Measurements from ENCODE around the gene DDR2.
"Not testable (repeated sequence)": the region's sequence is repeated elsewhere in the genome, so short reads cannot be mapped to it uniquely, and the experiment has no call there.

The DDR2 gene

GRCh38 chr1:162755306-162755705 lies 123.0 kb downstream of the DDR2 start:
- in situ Hi-C loops (cut with HindIII; ENCODE audit: low sequenced_read_pairs), result no loop called here

GRCh38 chr1:162756523-162756922 lies 124.3 kb downstream of the DDR2 start:
- in situ Hi-C loops (cut with HindIII; ENCODE audit: low sequenced_read_pairs), result no loop called here

GRCh38 chr1:162757476-162757875 lies 125.2 kb downstream of the DDR2 start:
- in situ Hi-C loops (cut with HindIII; ENCODE audit: low sequenced_read_pairs), result no loop called here

GRCh38 chr1:162765788-162766187 lies 133.5 kb downstream of the DDR2 start:
- in situ Hi-C loops (cut with HindIII; ENCODE audit: low sequenced_read_pairs), result no loop called here

GRCh38 chr1:162772571-162773154 lies 140.4 kb downstream of the DDR2 start:
- in situ Hi-C loops (cut with HindIII; ENCODE audit: low sequenced_read_pairs), result no loop called here

GRCh38 chr1:162774007-162774406 lies 141.7 kb downstream of the DDR2 start:
- in situ Hi-C loops (cut with HindIII; ENCODE audit: low sequenced_read_pairs), result no loop called here

- in situ Hi-C loops (cut with HindIII; ENCODE audit: low sequenced_read_pairs), result no loop called here
Observed at GRCh38 chr1:162779043-162779442, 146.8 kb downstream of the DDR2 start.

GRCh38 chr1:162782671-162783070 lies 150.4 kb downstream of the DDR2 start:
- in situ Hi-C loops (cut with HindIII; ENCODE audit: low sequenced_read_pairs), result no loop called here

GRCh38 chr1:162784926-162785325 lies 152.7 kb downstream of the DDR2 start:
- in situ Hi-C loops (cut with HindIII; ENCODE audit: low sequenced_read_pairs), result not testable (repeated sequence)

- in situ Hi-C loops (cut with HindIII; ENCODE audit: low sequenced_read_pairs), result not testable (repeated sequence)
Observed at GRCh38 chr1:162788783-162789182, 156.5 kb downstream of the DDR2 start.

GRCh38 chr1:162790303-162790984 lies 158.2 kb downstream of the DDR2 start, which contains the start of gene HSD17B7:
Gene HSD17B7 (plus strand): TSS chr1:162790702. CDS start chr1:162790801, 99 bp downstream.
- in situ Hi-C loops (cut with HindIII; ENCODE audit: low sequenced_read_pairs), result not testable (repeated sequence)

GRCh38 chr1:162790985-162791357 lies 158.7 kb downstream of the DDR2 start:
- in situ Hi-C loops (cut with HindIII; ENCODE audit: low sequenced_read_pairs), result not testable (repeated sequence)

GRCh38 chr1:162794284-162794683 lies 162.0 kb downstream of the DDR2 start:
- in situ Hi-C loops (cut with HindIII; ENCODE audit: low sequenced_read_pairs), result not testable (repeated sequence)

GRCh38 chr1:162796617-162797279 lies 164.5 kb downstream of the DDR2 start:
- in situ Hi-C loops (cut with HindIII; ENCODE audit: low sequenced_read_pairs), result not testable (repeated sequence)

- in situ Hi-C loops (cut with HindIII; ENCODE audit: low sequenced_read_pairs), result not testable (repeated sequence)
Observed at GRCh38 chr1:162799995-162800830, 167.9 kb downstream of the DDR2 start.

- in situ Hi-C loops (cut with HindIII; ENCODE audit: low sequenced_read_pairs), result not testable (repeated sequence)
Observed at GRCh38 chr1:162807503-162807902, 175.2 kb downstream of the DDR2 start.

GRCh38 chr1:162812357-162812756 lies 180.1 kb downstream of the DDR2 start:
- in situ Hi-C loops (cut with HindIII; ENCODE audit: low sequenced_read_pairs), result not testable (repeated sequence)

- in situ Hi-C loops (cut with HindIII; ENCODE audit: low sequenced_read_pairs), result not testable (repeated sequence)
Observed at GRCh38 chr1:162818136-162818535, 185.9 kb downstream of the DDR2 start.

- in situ Hi-C loops (cut with HindIII; ENCODE audit: low sequenced_read_pairs), result not testable (repeated sequence)
Observed at GRCh38 chr1:162818666-162819065, 186.4 kb downstream of the DDR2 start.

GRCh38 chr1:162822391-162823200 lies 190.3 kb downstream of the DDR2 start:
- in situ Hi-C loops (cut with HindIII; ENCODE audit: low sequenced_read_pairs), result no loop called here
